Measurements from ENCODE around the gene NDE1. TPM values are rescaled to one million over a fixed set of nuclear protein-coding genes. Genes with fewer than 3 reads are reported as not detected.
"Not testable (repeated sequence)": the region's sequence is repeated elsewhere in the genome, so short reads cannot be mapped to it uniquely, and the experiment has no call there.

NDE1 gene
- total RNA-seq, 1 donor from 2014 or later: 45.3 TPM

DNA sequence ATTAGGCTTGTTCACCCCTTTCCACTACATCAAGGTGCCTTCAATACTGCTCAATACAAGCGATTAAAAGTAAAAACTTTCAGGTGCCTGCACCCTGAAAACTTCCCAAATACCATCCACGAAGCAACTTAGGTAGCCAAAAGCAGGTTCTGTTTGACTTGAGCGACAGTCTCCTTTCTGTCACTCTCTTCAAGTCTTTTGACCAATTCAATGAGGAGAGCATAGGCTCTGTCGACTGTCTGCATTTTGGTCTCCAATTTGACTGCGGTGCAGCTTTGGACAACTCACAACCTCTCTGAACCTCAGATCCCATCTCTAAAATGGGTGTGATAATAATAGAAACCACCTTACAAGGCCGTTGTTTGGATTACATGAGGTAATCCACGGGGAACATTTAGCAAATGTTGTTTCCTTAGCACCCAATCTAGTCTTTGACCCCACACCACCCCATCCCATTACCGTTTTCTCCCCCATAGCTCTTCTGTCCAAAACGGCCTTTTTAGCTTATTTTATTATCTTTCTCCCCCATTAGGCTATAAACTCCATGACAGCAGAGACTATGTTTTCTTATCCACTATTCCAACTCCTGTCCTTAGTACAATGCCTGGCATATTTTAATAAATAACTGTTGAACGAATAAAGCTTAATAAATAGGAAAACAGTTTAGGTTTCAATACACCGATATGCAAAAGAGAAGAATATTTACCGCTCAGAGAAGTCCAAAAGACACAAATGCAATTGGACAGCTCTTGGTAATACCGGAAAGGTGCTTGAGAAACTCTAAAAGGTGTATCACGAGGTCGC is 8.1 kb upstream of the NDE1 start:
- peak overlapping the region; percentile 92 for H3K4me3 ChIP-seq (ENCODE audit: low read depth, low read length)
- no peak for DNase-seq (ENCODE audit: low read depth)
- TF ChIP-seq, protein P1, sequence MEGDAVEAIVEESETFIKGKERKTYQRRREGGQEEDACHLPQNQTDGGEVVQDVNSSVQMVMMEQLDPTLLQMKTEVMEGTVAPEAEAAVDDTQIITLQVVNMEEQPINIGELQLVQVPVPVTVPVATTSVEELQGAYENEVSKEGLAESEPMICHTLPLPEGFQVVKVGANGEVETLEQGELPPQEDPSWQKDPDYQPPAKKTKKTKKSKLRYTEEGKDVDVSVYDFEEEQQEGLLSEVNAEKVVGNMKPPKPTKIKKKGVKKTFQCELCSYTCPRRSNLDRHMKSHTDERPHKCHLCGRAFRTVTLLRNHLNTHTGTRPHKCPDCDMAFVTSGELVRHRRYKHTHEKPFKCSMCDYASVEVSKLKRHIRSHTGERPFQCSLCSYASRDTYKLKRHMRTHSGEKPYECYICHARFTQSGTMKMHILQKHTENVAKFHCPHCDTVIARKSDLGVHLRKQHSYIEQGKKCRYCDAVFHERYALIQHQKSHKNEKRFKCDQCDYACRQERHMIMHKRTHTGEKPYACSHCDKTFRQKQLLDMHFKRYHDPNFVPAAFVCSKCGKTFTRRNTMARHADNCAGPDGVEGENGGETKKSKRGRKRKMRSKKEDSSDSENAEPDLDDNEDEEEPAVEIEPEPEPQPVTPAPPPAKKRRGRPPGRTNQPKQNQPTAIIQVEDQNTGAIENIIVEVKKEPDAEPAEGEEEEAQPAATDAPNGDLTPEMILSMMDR (conservative IDR thresholded peaks at IDR 0.05; ENCODE audit: low read depth, low read length): no peak

DNA sequence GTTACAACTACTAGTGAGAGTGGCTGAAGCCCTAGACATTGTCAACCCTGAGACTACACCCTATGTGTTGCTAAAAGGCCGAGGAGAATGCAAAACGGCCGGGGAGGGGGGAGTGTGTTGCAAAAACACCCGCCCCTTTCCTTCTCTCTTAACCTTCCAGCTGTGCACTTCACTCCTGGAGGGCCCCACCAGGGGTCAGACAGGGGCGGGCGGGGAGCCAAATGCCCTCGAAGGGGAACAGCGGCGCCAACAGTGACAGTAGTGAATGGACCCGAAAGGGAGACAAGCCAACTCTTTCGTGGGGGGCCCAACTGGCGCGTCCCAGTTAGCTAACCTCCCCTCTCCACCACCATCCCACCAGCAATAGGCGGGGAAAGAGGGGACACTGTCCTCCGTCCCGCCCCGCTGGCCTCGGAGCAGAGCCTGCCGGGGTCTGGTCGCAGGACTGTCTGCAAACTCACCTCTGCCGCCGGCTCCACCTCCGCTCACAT is 7.4 kb upstream of the NDE1 start:
- TF ChIP-seq, protein P1 (conservative IDR thresholded peaks at IDR 0.05; ENCODE audit: low read depth, low read length): peak; percentile 47
- H3K4me3 ChIP-seq (ENCODE audit: low read depth, low read length): peak overlapping the region; percentile 92
- DNase-seq (ENCODE audit: low read depth): no peak

GRCh38 chr16:15643048-15643945 is 6.7 kb upstream of the NDE1 start, which contains the start of gene MARF1:
MARF1 (minus strand) TSS chr16:15643154; CDS start chr16:15639233, 3,921 bp downstream.
- TF ChIP-seq, protein P1 (conservative IDR thresholded peaks at IDR 0.05; ENCODE audit: low read depth, low read length): peak; percentile 51
- DNase-seq (ENCODE audit: low read depth): no peak
- peak within 1 kb of the TSS; percentile 92 for H3K4me3 ChIP-seq (ENCODE audit: low read depth, low read length)

DNA sequence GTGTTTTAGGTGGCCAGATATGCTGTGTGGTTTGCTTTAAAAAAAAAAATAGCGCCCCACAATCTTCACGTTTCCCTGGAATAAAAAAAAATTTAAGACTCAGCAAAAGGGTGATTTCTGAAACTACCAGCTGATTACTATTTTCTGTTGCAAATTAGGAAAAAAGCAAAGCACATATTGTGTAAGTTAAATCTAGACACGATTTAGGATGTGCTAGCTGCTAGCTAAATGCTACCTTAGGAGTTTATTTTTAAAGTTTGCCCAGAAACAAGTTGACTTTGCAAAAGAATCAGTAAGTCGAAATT is 6.1 kb upstream of the NDE1 start:
- peak overlapping the region; percentile 92 for H3K4me3 ChIP-seq (ENCODE audit: low read depth, low read length)
- TF ChIP-seq, protein P1 (conservative IDR thresholded peaks at IDR 0.05; ENCODE audit: low read depth, low read length): no peak
- DNase-seq (ENCODE audit: low read depth): no peak

DNA sequence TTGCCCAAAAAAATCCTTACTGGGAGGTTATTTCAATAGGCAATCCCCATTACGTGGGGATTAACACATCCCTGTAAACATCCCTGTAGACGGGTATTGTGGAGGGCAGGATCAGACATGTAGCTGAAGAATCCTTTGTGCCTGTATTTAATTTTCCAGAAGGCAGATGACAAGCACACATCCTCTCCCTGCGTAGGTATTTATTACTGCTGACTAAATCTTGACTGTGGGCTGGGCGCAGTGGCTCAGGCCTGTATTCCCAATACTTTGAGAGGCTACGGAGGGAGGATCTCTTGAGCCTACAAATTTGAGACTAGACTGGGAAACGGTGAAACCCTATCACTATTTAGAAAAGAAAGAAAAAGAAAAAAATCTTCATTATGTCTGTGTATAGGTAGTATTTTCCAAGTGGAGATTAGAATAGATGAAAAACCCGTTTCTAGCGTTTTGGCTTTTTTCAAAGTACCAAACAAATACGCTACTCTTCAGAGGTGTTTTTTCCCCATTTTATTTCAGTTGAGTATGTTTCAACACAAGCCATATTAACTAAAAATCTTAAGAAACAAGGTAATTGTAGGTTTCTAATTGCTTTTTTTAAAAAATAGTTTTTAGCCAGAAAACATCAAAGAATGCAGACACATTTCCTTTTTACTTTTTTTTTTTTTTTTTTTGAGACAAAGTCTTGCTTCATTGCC is 5.6 kb upstream of the NDE1 start:
- H3K4me3 ChIP-seq (ENCODE audit: low read depth, low read length): peak overlapping the region; percentile 92
- TF ChIP-seq, protein P1 (conservative IDR thresholded peaks at IDR 0.05; ENCODE audit: low read depth, low read length): no peak
- DNase-seq (ENCODE audit: low read depth): no peak

- not testable (repeated sequence) for DNase-seq (ENCODE audit: low read depth); H3K4me3 ChIP-seq (ENCODE audit: low read depth, low read length)
Measured at GRCh38 chr16:15644962-15645465, 5.0 kb upstream of the NDE1 start.

- DNase-seq (ENCODE audit: low read depth): not testable (repeated sequence)
Measured at GRCh38 chr16:15646557-15647293, 3.3 kb upstream of the NDE1 start.

More at GRCh38 chr16:15646557-15647293, 3.3 kb upstream of the NDE1 start:
- H3K4me3 ChIP-seq (ENCODE audit: low read depth, low read length): not testable (repeated sequence)
